A549 (cell line): ENCODE results near the gene CTCFL.

ENCODE experiments used
- NR3C1 ChIP-seq: fragments of >200 bp; sonication (Bioruptor Twin); formaldehyde crosslinking; IDR thresholded peaks from 3 replicates; pipeline ENCODE4 v1.6.1; 2017
- TF ChIP-seq, protein P1 (sequence below): fragments of 450-650 bp; IDR thresholded peaks from 2 replicates; pipeline ENCODE4 v1.6.1; 2014; ENCODE audit warnings: antibody characterized with exemption
- TF ChIP-seq, protein P2 (sequence below): fragments of 200-600 bp; sonication (generic); IDR thresholded peaks from 2 replicates; pipeline ENCODE4 v1.6.1; 2016; ENCODE audit warnings: antibody characterized with exemption, mild to moderate bottlenecking, moderate library complexity

DNA sequence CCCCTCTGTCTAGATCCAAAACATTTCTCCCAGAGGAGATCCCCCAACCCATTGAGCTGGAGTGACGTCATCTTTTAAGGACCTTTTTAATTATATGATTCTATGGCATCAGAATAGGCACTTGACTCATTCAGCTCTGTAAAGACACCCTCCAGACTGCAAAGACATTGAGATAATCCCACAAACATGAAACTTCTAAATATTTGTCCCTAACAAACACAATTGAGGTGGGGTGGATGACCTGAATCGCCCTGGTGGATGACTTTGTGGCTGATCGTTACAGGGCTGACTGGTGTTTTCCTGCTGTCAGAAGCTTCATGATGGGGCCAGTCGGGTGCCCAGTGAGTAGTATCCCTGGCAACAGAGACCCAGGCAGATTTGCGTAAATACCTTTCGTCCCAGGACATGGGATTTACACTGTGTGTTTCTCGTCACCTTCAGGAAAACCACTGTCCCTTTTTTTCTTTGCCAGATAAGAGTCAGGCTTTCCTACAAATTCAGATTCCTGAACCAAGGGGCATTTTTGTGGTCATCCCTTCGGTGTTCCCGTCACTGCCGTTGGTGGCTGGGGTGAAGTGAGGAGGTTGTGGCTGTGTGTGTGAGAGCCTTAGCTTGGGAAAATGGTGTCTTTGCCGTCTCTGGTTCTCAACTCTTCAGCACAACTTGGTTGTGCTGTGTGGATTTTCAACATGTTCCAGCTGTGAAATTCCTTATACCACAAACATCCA lies 30.7 kb upstream of the CTCFL start:
- no peak for TF ChIP-seq NR3C1
- TF ChIP-seq, protein P1, sequence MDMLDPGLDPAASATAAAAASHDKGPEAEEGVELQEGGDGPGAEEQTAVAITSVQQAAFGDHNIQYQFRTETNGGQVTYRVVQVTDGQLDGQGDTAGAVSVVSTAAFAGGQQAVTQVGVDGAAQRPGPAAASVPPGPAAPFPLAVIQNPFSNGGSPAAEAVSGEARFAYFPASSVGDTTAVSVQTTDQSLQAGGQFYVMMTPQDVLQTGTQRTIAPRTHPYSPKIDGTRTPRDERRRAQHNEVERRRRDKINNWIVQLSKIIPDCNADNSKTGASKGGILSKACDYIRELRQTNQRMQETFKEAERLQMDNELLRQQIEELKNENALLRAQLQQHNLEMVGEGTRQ, result no peak
- TF ChIP-seq, protein P2, sequence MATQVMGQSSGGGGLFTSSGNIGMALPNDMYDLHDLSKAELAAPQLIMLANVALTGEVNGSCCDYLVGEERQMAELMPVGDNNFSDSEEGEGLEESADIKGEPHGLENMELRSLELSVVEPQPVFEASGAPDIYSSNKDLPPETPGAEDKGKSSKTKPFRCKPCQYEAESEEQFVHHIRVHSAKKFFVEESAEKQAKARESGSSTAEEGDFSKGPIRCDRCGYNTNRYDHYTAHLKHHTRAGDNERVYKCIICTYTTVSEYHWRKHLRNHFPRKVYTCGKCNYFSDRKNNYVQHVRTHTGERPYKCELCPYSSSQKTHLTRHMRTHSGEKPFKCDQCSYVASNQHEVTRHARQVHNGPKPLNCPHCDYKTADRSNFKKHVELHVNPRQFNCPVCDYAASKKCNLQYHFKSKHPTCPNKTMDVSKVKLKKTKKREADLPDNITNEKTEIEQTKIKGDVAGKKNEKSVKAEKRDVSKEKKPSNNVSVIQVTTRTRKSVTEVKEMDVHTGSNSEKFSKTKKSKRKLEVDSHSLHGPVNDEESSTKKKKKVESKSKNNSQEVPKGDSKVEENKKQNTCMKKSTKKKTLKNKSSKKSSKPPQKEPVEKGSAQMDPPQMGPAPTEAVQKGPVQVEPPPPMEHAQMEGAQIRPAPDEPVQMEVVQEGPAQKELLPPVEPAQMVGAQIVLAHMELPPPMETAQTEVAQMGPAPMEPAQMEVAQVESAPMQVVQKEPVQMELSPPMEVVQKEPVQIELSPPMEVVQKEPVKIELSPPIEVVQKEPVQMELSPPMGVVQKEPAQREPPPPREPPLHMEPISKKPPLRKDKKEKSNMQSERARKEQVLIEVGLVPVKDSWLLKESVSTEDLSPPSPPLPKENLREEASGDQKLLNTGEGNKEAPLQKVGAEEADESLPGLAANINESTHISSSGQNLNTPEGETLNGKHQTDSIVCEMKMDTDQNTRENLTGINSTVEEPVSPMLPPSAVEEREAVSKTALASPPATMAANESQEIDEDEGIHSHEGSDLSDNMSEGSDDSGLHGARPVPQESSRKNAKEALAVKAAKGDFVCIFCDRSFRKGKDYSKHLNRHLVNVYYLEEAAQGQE, result no peak
